GM18507 (cell line): ENCODE results near the gene SMIM29.

Experiments
- DNase-seq: peaks from one replicate; pipeline ENCODE4 v3.0.0; 2011; ENCODE audit warnings: low read depth; ENCODE audit not compliant: insufficient read length; ENCODE audit errors: extremely low spot score
- FAIRE-seq: peaks from 2 replicates; lab custom pipeline; 2011; peaks lifted over from hg19 to GRCh38; lab: Jason Lieb, UNC

SMIM29 gene

GRCh38 chr6:34200340-34200971, 48.4 kb downstream of the SMIM29 start:
- FAIRE-seq = no peak

GRCh38 chr6:34196833-34197195, 52.0 kb downstream of the SMIM29 start:
- FAIRE-seq (no peak), DNase-seq (no peak)

More at GRCh38 chr6:34200340-34200971, 48.4 kb downstream of the SMIM29 start:
- DNase-seq = no peak
